ENCODE results near the gene ATP9B.

ATP9B gene

GRCh38 chr18:79339094-79339908, 270.1 kb downstream of the ATP9B start:
- TF ChIP-seq CTCF (IDR thresholded peaks at IDR 0.05; ENCODE audit: borderline replicate concordance, insufficient read depth, low read depth, low read length) = no peak
- no peak overlapping the region for H3K4me3 ChIP-seq (ENCODE audit: low read depth, low read length)

GRCh38 chr18:79343567-79344207, 274.5 kb downstream of the ATP9B start:
- TF ChIP-seq CTCF (IDR thresholded peaks at IDR 0.05; ENCODE audit: borderline replicate concordance, insufficient read depth, low read depth, low read length) = no peak

GRCh38 chr18:79344208-79344581, 275.0 kb downstream of the ATP9B start:
- no peak overlapping the region for H3K4me3 ChIP-seq (ENCODE audit: low read depth, low read length)
- TF ChIP-seq CTCF (IDR thresholded peaks at IDR 0.05; ENCODE audit: borderline replicate concordance, insufficient read depth, low read depth, low read length) = no peak

More at GRCh38 chr18:79343567-79344207, 274.5 kb downstream of the ATP9B start:
- H3K4me3 ChIP-seq (ENCODE audit: low read depth, low read length) = no peak overlapping the region

- no peak for TF ChIP-seq CTCF (IDR thresholded peaks at IDR 0.05; ENCODE audit: borderline replicate concordance, insufficient read depth, low read depth, low read length)
Observed at GRCh38 chr18:79345366-79345765, 276.2 kb downstream of the ATP9B start.

GRCh38 chr18:79345981-79346380, 276.8 kb downstream of the ATP9B start:
- TF ChIP-seq CTCF (IDR thresholded peaks at IDR 0.05; ENCODE audit: borderline replicate concordance, insufficient read depth, low read depth, low read length) = no peak

More at GRCh38 chr18:79345366-79345765, 276.2 kb downstream of the ATP9B start:
- no peak overlapping the region for H3K4me3 ChIP-seq (ENCODE audit: low read depth, low read length)

GRCh38 chr18:79348066-79348465, 278.9 kb downstream of the ATP9B start:
- no peak for TF ChIP-seq CTCF (IDR thresholded peaks at IDR 0.05; ENCODE audit: borderline replicate concordance, insufficient read depth, low read depth, low read length)
- H3K4me3 ChIP-seq (ENCODE audit: low read depth, low read length) = no peak overlapping the region

More at GRCh38 chr18:79345981-79346380, 276.8 kb downstream of the ATP9B start:
- H3K4me3 ChIP-seq (ENCODE audit: low read depth, low read length) = no peak overlapping the region

- TF ChIP-seq CTCF (IDR thresholded peaks at IDR 0.05; ENCODE audit: borderline replicate concordance, insufficient read depth, low read depth, low read length) = no peak
Observed at GRCh38 chr18:79352432-79352831, 283.2 kb downstream of the ATP9B start.

More at GRCh38 chr18:79352432-79352831, 283.2 kb downstream of the ATP9B start:
- H3K4me3 ChIP-seq (ENCODE audit: low read depth, low read length) = no peak overlapping the region
